GM12878 (cell line): Measurements from ENCODE around the gene KCNK4. TPM values are rescaled to one million over a fixed set of nuclear protein-coding genes. Genes with fewer than 3 reads are reported as not detected.
A peak's percentile ranks its signal among the peaks of the same experiment; 100 is the strongest.

Source experiments
- ATAC-seq: fragments of 200-7000 bp; cut with Tn5 transposase; 3 replicates; pipeline ENCODE4 v1.9.1; 2020; ENCODE audit warnings: mild to moderate bottlenecking, moderate library complexity
- BruUV-seq: library from RNA; stranded (reverse); fragments of 400-500 nt; replicated peaks from 2 replicates; lab custom pipeline; 2021; lab: Mats Ljungman, UMichigan
- CTCF ChIA-PET: fragments of 300-600 bp; sonication (Branson Sonifier 250); formaldehyde crosslinking; extraction: SDS; loops from one replicate; lab custom pipeline; 2021; ENCODE audit warnings: inconsistent platforms; lab: Yijun Ruan, JAX
- POLR2A ChIA-PET: fragments of 350-600 bp; formaldehyde crosslinking; extraction: SDS; loops from one replicate; lab custom pipeline; 2021; ENCODE audit warnings: inconsistent platforms; lab: Charles Lee
- RAD21 ChIA-PET: fragments of 300-600 bp; sonication (Branson Sonifier 250); formaldehyde crosslinking; loops from one replicate; lab custom pipeline; 2023; ENCODE audit warnings: antibody characterized with exemption; ENCODE audit not compliant: unreplicated experiment; lab: Charles Lee
- SMC1A ChIA-PET: fragments of 300-600 bp; sonication (Branson Sonifier 250); formaldehyde crosslinking; loops from one replicate; lab custom pipeline; 2023; ENCODE audit not compliant: unreplicated experiment, uncharacterized antibody; lab: Charles Lee
- DNase-seq: peaks from one replicate; pipeline ENCODE4 v3.0.0-alpha.2; 2011; ENCODE audit warnings: low read depth, low spot score
- FAIRE-seq: peaks from 3 replicates; lab custom pipeline; 2011; peaks lifted over from hg19 to GRCh38; lab: Jason Lieb, UNC
- H2AFZ ChIP-seq: 2 replicates; pipeline ENCODE4 v1.6.0; 2011; ENCODE audit warnings: low read depth, low read length, control low read depth; ENCODE audit not compliant: control insufficient read depth
- H3K27ac ChIP-seq: 2 replicates; pipeline ENCODE4 v1.5.1; 2011; ENCODE audit warnings: control low read depth; ENCODE audit not compliant: control insufficient read depth, insufficient read depth
- H3K27me3 ChIP-seq, 2 experiments: replicated peaks in 1 of 2; 2 replicates each; pipeline versions ENCODE4 v1.6.0 to v1.6.1; 2011; ENCODE audit warnings: low read length in 1 of 2; ENCODE audit not compliant: control insufficient read depth in 2 of 2, insufficient read depth in 2 of 2
- H3K36me3 ChIP-seq, 2 experiments: 2 replicates each; pipeline ENCODE4 v1.5.1; 2011; ENCODE audit warnings: low read length in 1 of 2; ENCODE audit not compliant: control insufficient read depth in 2 of 2, insufficient read depth in 2 of 2
- H3K4me1 ChIP-seq: 2 replicates; pipeline ENCODE4 v1.6.1; 2011; ENCODE audit warnings: mild to moderate bottlenecking, low read length, moderate library complexity, mixed read lengths; ENCODE audit not compliant: control insufficient read depth, insufficient read depth
- H3K4me2 ChIP-seq: 2 replicates; pipeline ENCODE4 v1.6.0; 2011; ENCODE audit warnings: control low read depth; ENCODE audit not compliant: control insufficient read depth, insufficient read depth
- H3K4me3 ChIP-seq: fragments of 200-600 bp; sonication (generic); 2 replicates; pipeline ENCODE4 v1.5.1; 2016
- H3K79me2 ChIP-seq: 2 replicates; pipeline ENCODE4 v1.6.0; 2011; ENCODE audit warnings: low read length; ENCODE audit not compliant: control insufficient read depth, insufficient read depth
- H3K9ac ChIP-seq: 2 replicates; pipeline ENCODE4 v1.8.0; 2011; ENCODE audit warnings: low read length, control low read depth, mixed read lengths; ENCODE audit not compliant: control insufficient read depth, insufficient read depth
- H3K9me3 ChIP-seq: replicated peaks from 3 replicates; pipeline ENCODE4 v1.5.1; 2011; ENCODE audit warnings: mild to moderate bottlenecking, low read length; ENCODE audit not compliant: control insufficient read depth, insufficient read depth
- H4K20me1 ChIP-seq: 2 replicates; pipeline ENCODE4 v1.6.0; 2011; ENCODE audit not compliant: control insufficient read depth, insufficient read depth
- CBX3 ChIP-seq: fragments of 200-600 bp; sonication (generic); IDR thresholded peaks from 2 replicates; pipeline ENCODE4 v1.6.1; 2016; ENCODE audit warnings: low read depth, borderline replicate concordance
- CTCF ChIP-seq, 3 experiments: IDR thresholded peaks in 2 of 3; conservative IDR thresholded peaks in 1 of 3; 2 replicates each; pipeline ENCODE4 v1.5.1; 2011; ENCODE audit warnings: low read depth in 3 of 3, low read length in 3 of 3, mild to moderate bottlenecking in 3 of 3, control low read depth in 2 of 3, moderate library complexity in 2 of 3, inconsistent platforms in 1 of 3, mixed read lengths in 1 of 3; ENCODE audit not compliant: control insufficient read depth in 2 of 3, insufficient read depth in 1 of 3; ENCODE audit errors: extremely low read depth in 1 of 3
- ESRRA ChIP-seq: IDR thresholded peaks from 2 replicates; pipeline ENCODE4 v1.6.1; 2012; ENCODE audit warnings: mild to moderate bottlenecking, low read length, improper control_type of control experiment
- HDAC6 ChIP-seq: fragments of 200-600 bp; sonication (generic); IDR thresholded peaks from one replicate; pipeline ENCODE4 v1.8.0; 2017; ENCODE audit warnings: antibody characterized with exemption; ENCODE audit not compliant: unreplicated experiment
- HSF1 ChIP-seq: fragments of 150-350 bp; IDR thresholded peaks from 2 replicates; pipeline ENCODE4 v1.6.1; 2014; ENCODE audit warnings: mild to moderate bottlenecking, low read depth, low read length
- IRF5 ChIP-seq: fragments of 450-650 bp; IDR thresholded peaks from 2 replicates; pipeline ENCODE4 v1.6.1; 2017; ENCODE audit warnings: borderline replicate concordance
- KDM1A ChIP-seq: fragments of 200-600 bp; sonication (generic); IDR thresholded peaks from 2 replicates; pipeline ENCODE4 v1.6.1; 2016; ENCODE audit warnings: borderline replicate concordance
- MXI1 ChIP-seq: fragments of 150-350 bp; IDR thresholded peaks from 2 replicates; pipeline ENCODE4 v1.6.1; 2011; ENCODE audit warnings: low read depth, mild to moderate bottlenecking, inconsistent platforms, low read length, improper control_type of control experiment
- MYC ChIP-seq: IDR thresholded peaks from 2 replicates; pipeline ENCODE4 v1.6.1; 2011; ENCODE audit warnings: mild to moderate bottlenecking, low read length, moderate library complexity, inconsistent platforms; ENCODE audit not compliant: insufficient read depth, insufficient replicate concordance, insufficient read length, severe bottlenecking
- NR2F1 ChIP-seq: fragments of 450-650 bp; conservative IDR thresholded peaks from 2 replicates; pipeline ENCODE4 v1.6.1; 2017; ENCODE audit warnings: mild to moderate bottlenecking
- POLR2AphosphoS2 ChIP-seq: IDR thresholded peaks from 2 replicates; pipeline ENCODE4 v1.6.1; 2011; ENCODE audit warnings: low read depth, mild to moderate bottlenecking, low read length, improper control_type of control experiment, moderate library complexity
- SUZ12 ChIP-seq: fragments of 200-600 bp; sonication (generic); IDR thresholded peaks from one replicate; pipeline ENCODE4 v1.6.1; 2018; ENCODE audit warnings: antibody characterized with exemption, mild to moderate bottlenecking; ENCODE audit not compliant: unreplicated experiment
- ZNF207 ChIP-seq: fragments of 450-650 bp; IDR thresholded peaks from 2 replicates; pipeline ENCODE4 v1.6.1; 2014; ENCODE audit warnings: antibody characterized with exemption, mild to moderate bottlenecking, borderline replicate concordance
- ZNF274 ChIP-seq: IDR thresholded peaks from one replicate; pipeline ENCODE4 v1.8.0; 2011; ENCODE audit not compliant: insufficient read length, insufficient read depth
- WGBS: methylation state at CpG from one replicate; pipeline ENCODE4 v1.1.6; 2016; ENCODE audit warnings: low lambda C conversion rate; ENCODE audit not compliant: insufficient replicate concordance, insufficient coverage; ENCODE audit errors: missing lambda C conversion rate; 5-methylcytosine and 5-hydroxymethylcytosine counted together
- in situ Hi-C: fragments of 300-500 bp; cut with MboI; formaldehyde crosslinking; loops from 9 replicates; pipeline ENCODE4 v1.14.3; 2018; ENCODE audit warnings: mixed read lengths
- intact Hi-C: fragments of 100-400 bp; cut with micrococcal nuclease; formaldehyde crosslinking; loops from one replicate; pipeline ENCODE4 v1.14.2; 2022; ENCODE audit not compliant: unreplicated experiment
- polyA plus RNA-seq, 11 experiments: library from polyadenylated mRNA; depleted of rRNA in 4 of 11; unstranded in 6 of 11; stranded (reverse) in 5 of 11; fragments of >200 nt; fragmentation: Nextera tagmentation in 4 of 11; fragmentation: Illumina TruSeq in 1 of 11; extraction: Ambion mirVana in 4 of 11; extraction: Trizol in 1 of 11; gene quantifications; 1 replicate in 1 of 11; 2 replicates in 10 of 11; pipeline versions ENCODE4 v1.2.1 to v1.2.3, GENCODE V29; 2011 to 2016; ENCODE audit warnings: inconsistent platforms in 2 of 11, missing spikeins in 2 of 11, low read depth in 1 of 11
- total RNA-seq, 4 experiments: library from RNA; depleted of rRNA in 3 of 4; stranded (reverse); fragments of >200 nt in 3 of 4; fragmentation: Illumina TruSeq in 1 of 4; extraction: Trizol in 1 of 4; gene quantifications; 2 replicates each; pipeline versions ENCODE4 v1.2.1 to v1.2.3, GENCODE V29; 2013 to 2021

The KCNK4 gene
- total and polyA plus RNA-seq, 10 of the 15 experiments (the other 5 are each of a cell fraction or from before 2014, with no cell fraction given): 0.04 TPM; not detected in 9

DNA sequence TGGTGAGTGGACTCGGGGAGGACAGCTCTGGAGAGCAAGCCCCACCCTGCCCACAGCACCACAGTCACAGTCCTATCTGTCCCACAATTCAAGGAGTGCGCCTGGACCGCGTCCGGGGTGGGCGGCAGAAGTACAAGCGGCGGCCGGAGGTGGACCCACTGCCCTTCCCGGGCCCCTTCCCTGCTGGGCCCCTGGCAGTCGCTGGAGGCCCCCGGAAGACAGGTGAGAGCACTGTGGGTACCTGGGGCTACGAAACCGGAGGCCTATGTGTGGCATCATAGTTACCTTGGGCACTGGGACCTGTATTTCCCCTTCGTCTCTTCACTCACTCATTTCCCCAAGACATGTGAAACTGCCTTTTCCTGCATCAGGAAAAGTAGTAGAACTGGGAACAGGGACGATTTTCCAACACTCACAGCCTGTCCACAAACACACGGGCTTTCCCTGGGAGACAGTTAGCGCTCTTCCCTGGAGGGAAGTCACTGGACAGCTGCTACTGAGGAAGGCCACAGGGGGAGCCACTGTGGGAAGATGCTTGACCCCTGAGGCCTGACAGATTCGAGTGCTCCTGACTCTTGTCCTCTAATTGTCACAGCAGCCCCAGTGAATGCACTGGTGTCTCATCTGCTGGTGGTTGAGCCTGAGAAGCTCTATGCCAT, 23.2 kb downstream of the KCNK4 start:
- Histone ChIP-seq H3K4me3 (no peak overlapping the region), H3K9ac (no peak overlapping the region), H3K27ac (no peak overlapping the region), H3K9me3 (no peaks in the 10 kb centered on the region), H3K79me2 (peaks cover 25% of the 10 kb centered on the region), H3K4me1 (peaks cover 9% of the 10 kb centered on the region), H2AFZ (no peak overlapping the region), H3K27me3 (no peaks in the 10 kb centered on the region), H3K4me2 (no peak overlapping the region), H3K36me3 (peaks cover 0 to 8% of the 10 kb centered on the region in 2 experiments; a peak in 3 of 4 replicates), H4K20me1 (no peaks in the 10 kb centered on the region)
- ChIA-PET RAD21 (no interaction called here), CTCF (no interaction called here), POLR2A (no interaction called here), SMC1A (no interaction called here)
- ATAC-seq: no peak
- intact Hi-C loops (no loop called here), in situ Hi-C loops (no loop called here)
- no peak for TF ChIP-seq POLR2AphosphoS2
- TF ChIP-seq NR2F1: 0 out of 2 replicates have a peak, but pooled peaks have one; percentile 13
- no peak for TF ChIP-seq KDM1A
- TF ChIP-seq SUZ12: no peak
- TF ChIP-seq MXI1: no peak
- TF ChIP-seq ESRRA: no peak
- no peak for TF ChIP-seq IRF5
- no peak for TF ChIP-seq MYC
- TF ChIP-seq HSF1: no peak
- no peak for TF ChIP-seq HDAC6
- peak in 1 of 3 experiments; percentile 18; a peak in 1 of 6 replicates for TF ChIP-seq CTCF (IDR thresholded peaks at IDR 0.05 in 2 of 3, conservative IDR thresholded peaks at IDR 0.05 in 1 of 3; ENCODE audit: control insufficient read depth in 2 of 3, extremely low read depth in 1 of 3, insufficient read depth in 1 of 3, low read depth in 3 of 3, low read length in 3 of 3)
- no peak for TF ChIP-seq ZNF274
- no peak for TF ChIP-seq CBX3
- TF ChIP-seq ZNF207: no peak
- BruUV-seq: no TSS peak
- FAIRE-seq: no peak
- DNase-seq: no peak
- 77% methylated on average over 19 of the region's 19 CpGs for WGBS
